ENCODE data around the gene NSUN6. TPM values are rescaled to one million over a fixed set of nuclear protein-coding genes. Genes with fewer than 3 reads are reported as not detected.

The NSUN6 gene
- total RNA-seq, 1 experiment from 2014 or later: 29.0 TPM

GRCh38 chr10:18611168-18611567 is 40.2 kb downstream of the NSUN6 start:
- DNase-seq: no peak
- Histone ChIP-seq H3K4me3 (ENCODE audit: low read length) (no peak overlapping the region), H4K20me1 (ENCODE audit: insufficient read depth, low read depth, low read length) (no peaks in the 10 kb centered on the region), H3K36me3 (ENCODE audit: insufficient read depth, low read length) (peaks cover 29% of the 10 kb centered on the region; the same call in 1 of the 2 replicates), H2AFZ (ENCODE audit: low read length) (no peak overlapping the region), H3K9ac (ENCODE audit: low read length) (no peak overlapping the region), H3K27me3 (ENCODE audit: low read length) (no peaks in the 10 kb centered on the region), H3K27ac (ENCODE audit: low read length) (no peak overlapping the region), H3K79me2 (ENCODE audit: low read length) (peaks cover 37% of the 10 kb centered on the region), H3K4me1 (ENCODE audit: low read length) (peaks cover 15% of the 10 kb centered on the region), H3K4me2 (ENCODE audit: low read depth, low read length, poor library complexity, severe bottlenecking) (no peak overlapping the region), H3K9me2 (replicated peaks; ENCODE audit: insufficient read depth, low read length) (no peaks in the 10 kb centered on the region), H3K9me3 (ENCODE audit: low read length) (no peaks in the 10 kb centered on the region)

- Histone ChIP-seq H3K4me3 (ENCODE audit: low read length) (no peak overlapping the region), H3K79me2 (ENCODE audit: low read length) (peaks cover 30% of the 10 kb centered on the region), H3K4me1 (ENCODE audit: low read length) (peaks cover 15% of the 10 kb centered on the region), H3K9me3 (ENCODE audit: low read length) (no peaks in the 10 kb centered on the region), H3K27me3 (ENCODE audit: low read length) (no peaks in the 10 kb centered on the region), H2AFZ (ENCODE audit: low read length) (no peak overlapping the region), H4K20me1 (ENCODE audit: insufficient read depth, low read depth, low read length) (no peaks in the 10 kb centered on the region), H3K9ac (ENCODE audit: low read length) (no peak overlapping the region), H3K4me2 (ENCODE audit: low read depth, low read length, poor library complexity, severe bottlenecking) (no peak overlapping the region), H3K36me3 (ENCODE audit: insufficient read depth, low read length) (peaks cover 29% of the 10 kb centered on the region; the same call in 1 of the 2 replicates), H3K27ac (ENCODE audit: low read length) (no peak overlapping the region), H3K9me2 (replicated peaks; ENCODE audit: insufficient read depth, low read length) (no peaks in the 10 kb centered on the region)
- no peak for DNase-seq
These were observed 40.9 kb downstream of the NSUN6 start for GRCh38 chr10:18610517-18610916.

GRCh38 chr10:18608596-18608995 is 42.8 kb downstream of the NSUN6 start:
- H3K9ac ChIP-seq (ENCODE audit: low read length): no peak overlapping the region
- H2AFZ ChIP-seq (ENCODE audit: low read length): no peak overlapping the region
- no peak overlapping the region for H3K27ac ChIP-seq (ENCODE audit: low read length)
- H3K79me2 ChIP-seq (ENCODE audit: low read length): peaks cover 26% of the 10 kb centered on the region
- no peaks in the 10 kb centered on the region for H3K27me3 ChIP-seq (ENCODE audit: low read length)
- H3K36me3 ChIP-seq (ENCODE audit: insufficient read depth, low read length): peaks cover 28% of the 10 kb centered on the region; the same call in 1 of the 2 replicates
- peaks cover 15% of the 10 kb centered on the region for H3K4me1 ChIP-seq (ENCODE audit: low read length)
- H3K4me3 ChIP-seq (ENCODE audit: low read length): no peak overlapping the region
- DNase-seq: no peak
- no peaks in the 10 kb centered on the region for H3K9me3 ChIP-seq (ENCODE audit: low read length)
- no peak overlapping the region for H3K4me2 ChIP-seq (ENCODE audit: low read depth, low read length, poor library complexity, severe bottlenecking)
- no peaks in the 10 kb centered on the region for H3K9me2 ChIP-seq (replicated peaks; ENCODE audit: insufficient read depth, low read length)
- no peaks in the 10 kb centered on the region for H4K20me1 ChIP-seq (ENCODE audit: insufficient read depth, low read depth, low read length)

- peaks cover 21% of the 10 kb centered on the region; the same call in 1 of the 2 replicates for H3K36me3 ChIP-seq (ENCODE audit: insufficient read depth, low read length)
- no peaks in the 10 kb centered on the region for H3K9me3 ChIP-seq (ENCODE audit: low read length)
- peaks cover 20% of the 10 kb centered on the region for H3K79me2 ChIP-seq (ENCODE audit: low read length)
- H3K4me2 ChIP-seq (ENCODE audit: low read depth, low read length, poor library complexity, severe bottlenecking): no peak overlapping the region
- peaks cover 15% of the 10 kb centered on the region for H3K4me1 ChIP-seq (ENCODE audit: low read length)
- no peak overlapping the region for H2AFZ ChIP-seq (ENCODE audit: low read length)
- no peaks in the 10 kb centered on the region for H4K20me1 ChIP-seq (ENCODE audit: insufficient read depth, low read depth, low read length)
- H3K27me3 ChIP-seq (ENCODE audit: low read length): no peaks in the 10 kb centered on the region
- H3K9ac ChIP-seq (ENCODE audit: low read length): no peak overlapping the region
- H3K27ac ChIP-seq (ENCODE audit: low read length): no peak overlapping the region
- H3K4me3 ChIP-seq (ENCODE audit: low read length): no peak overlapping the region
- H3K9me2 ChIP-seq (replicated peaks; ENCODE audit: insufficient read depth, low read length): no peaks in the 10 kb centered on the region
- DNase-seq: peak; percentile 63
These were observed 43.6 kb downstream of the NSUN6 start for GRCh38 chr10:18607503-18608378.

- Histone ChIP-seq H3K9me2 (replicated peaks; ENCODE audit: insufficient read depth, low read length) (no peaks in the 10 kb centered on the region), H3K27ac (ENCODE audit: low read length) (no peak overlapping the region), H3K27me3 (ENCODE audit: low read length) (no peaks in the 10 kb centered on the region), H3K9ac (ENCODE audit: low read length) (no peak overlapping the region), H3K4me1 (ENCODE audit: low read length) (peaks cover 15% of the 10 kb centered on the region), H4K20me1 (ENCODE audit: insufficient read depth, low read depth, low read length) (no peaks in the 10 kb centered on the region), H3K9me3 (ENCODE audit: low read length) (no peaks in the 10 kb centered on the region), H3K4me2 (ENCODE audit: low read depth, low read length, poor library complexity, severe bottlenecking) (no peak overlapping the region), H3K4me3 (ENCODE audit: low read length) (no peak overlapping the region), H3K79me2 (ENCODE audit: low read length) (peaks cover 11% of the 10 kb centered on the region; the same call in 1 of the 2 replicates), H2AFZ (ENCODE audit: low read length) (no peak overlapping the region), H3K36me3 (ENCODE audit: insufficient read depth, low read length) (peaks cover 11% of the 10 kb centered on the region; the same call in 1 of the 2 replicates)
- no peak for DNase-seq
These were observed 45.2 kb downstream of the NSUN6 start for GRCh38 chr10:18606051-18606695.

- Histone ChIP-seq H3K27me3 (ENCODE audit: low read length) (no peaks in the 10 kb centered on the region), H3K9me3 (ENCODE audit: low read length) (no peaks in the 10 kb centered on the region), H3K9ac (ENCODE audit: low read length) (no peak overlapping the region), H3K36me3 (ENCODE audit: insufficient read depth, low read length) (peaks cover under 1% of the 10 kb centered on the region; the same call in 1 of the 2 replicates), H3K79me2 (ENCODE audit: low read length) (no peaks in the 10 kb centered on the region), H4K20me1 (ENCODE audit: insufficient read depth, low read depth, low read length) (no peaks in the 10 kb centered on the region), H3K9me2 (replicated peaks; ENCODE audit: insufficient read depth, low read length) (no peaks in the 10 kb centered on the region), H2AFZ (ENCODE audit: low read length) (no peak overlapping the region), H3K27ac (ENCODE audit: low read length) (no peak overlapping the region), H3K4me2 (ENCODE audit: low read depth, low read length, poor library complexity, severe bottlenecking) (no peak overlapping the region), H3K4me1 (ENCODE audit: low read length) (peaks cover 5% of the 10 kb centered on the region), H3K4me3 (ENCODE audit: low read length) (no peak overlapping the region)
- DNase-seq: no peak
These were observed 50.1 kb downstream of the NSUN6 start for GRCh38 chr10:18601321-18601720.

GRCh38 chr10:18599392-18599791 is 52.0 kb downstream of the NSUN6 start:
- H3K9ac ChIP-seq (ENCODE audit: low read length): no peak overlapping the region
- no peak overlapping the region for H3K27ac ChIP-seq (ENCODE audit: low read length)
- peaks cover 5% of the 10 kb centered on the region for H3K4me1 ChIP-seq (ENCODE audit: low read length)
- no peak overlapping the region for H2AFZ ChIP-seq (ENCODE audit: low read length)
- peaks cover 17% of the 10 kb centered on the region for H3K36me3 ChIP-seq (ENCODE audit: insufficient read depth, low read length)
- no peaks in the 10 kb centered on the region for H3K9me2 ChIP-seq (replicated peaks; ENCODE audit: insufficient read depth, low read length)
- H3K27me3 ChIP-seq (ENCODE audit: low read length): no peaks in the 10 kb centered on the region
- H3K4me2 ChIP-seq (ENCODE audit: low read depth, low read length, poor library complexity, severe bottlenecking): no peak overlapping the region
- no peak overlapping the region for H3K4me3 ChIP-seq (ENCODE audit: low read length)
- H4K20me1 ChIP-seq (ENCODE audit: insufficient read depth, low read depth, low read length): no peaks in the 10 kb centered on the region
- no peaks in the 10 kb centered on the region for H3K79me2 ChIP-seq (ENCODE audit: low read length)
- no peaks in the 10 kb centered on the region for H3K9me3 ChIP-seq (ENCODE audit: low read length)
- DNase-seq: no peak

GRCh38 chr10:18594574-18595156 is 56.7 kb downstream of the NSUN6 start:
- Histone ChIP-seq H3K4me3 (ENCODE audit: low read length) (no peak overlapping the region), H3K9ac (ENCODE audit: low read length) (no peak overlapping the region), H3K27me3 (ENCODE audit: low read length) (no peaks in the 10 kb centered on the region), H3K9me3 (ENCODE audit: low read length) (no peaks in the 10 kb centered on the region), H3K27ac (ENCODE audit: low read length) (no peak overlapping the region), H4K20me1 (ENCODE audit: insufficient read depth, low read depth, low read length) (no peaks in the 10 kb centered on the region), H3K79me2 (ENCODE audit: low read length) (peaks cover 21% of the 10 kb centered on the region), H2AFZ (ENCODE audit: low read length) (no peak overlapping the region), H3K4me1 (ENCODE audit: low read length) (peaks cover 5% of the 10 kb centered on the region), H3K9me2 (replicated peaks; ENCODE audit: insufficient read depth, low read length) (no peaks in the 10 kb centered on the region), H3K36me3 (ENCODE audit: insufficient read depth, low read length) (peaks cover 20% of the 10 kb centered on the region), H3K4me2 (ENCODE audit: low read depth, low read length, poor library complexity, severe bottlenecking) (no peak overlapping the region)
- peak; percentile 57 for DNase-seq
